HG03520 (cell line): ENCODE data around the gene P3R3URF.

Source experiments
- ATAC-seq: cut with Tn5 transposase; IDR thresholded peaks from one replicate; pipeline ENCODE4 v1.9.1; 2021; ENCODE audit warnings: mild to moderate bottlenecking, moderate library complexity; ENCODE audit not compliant: unreplicated experiment

P3R3URF gene

DNA sequence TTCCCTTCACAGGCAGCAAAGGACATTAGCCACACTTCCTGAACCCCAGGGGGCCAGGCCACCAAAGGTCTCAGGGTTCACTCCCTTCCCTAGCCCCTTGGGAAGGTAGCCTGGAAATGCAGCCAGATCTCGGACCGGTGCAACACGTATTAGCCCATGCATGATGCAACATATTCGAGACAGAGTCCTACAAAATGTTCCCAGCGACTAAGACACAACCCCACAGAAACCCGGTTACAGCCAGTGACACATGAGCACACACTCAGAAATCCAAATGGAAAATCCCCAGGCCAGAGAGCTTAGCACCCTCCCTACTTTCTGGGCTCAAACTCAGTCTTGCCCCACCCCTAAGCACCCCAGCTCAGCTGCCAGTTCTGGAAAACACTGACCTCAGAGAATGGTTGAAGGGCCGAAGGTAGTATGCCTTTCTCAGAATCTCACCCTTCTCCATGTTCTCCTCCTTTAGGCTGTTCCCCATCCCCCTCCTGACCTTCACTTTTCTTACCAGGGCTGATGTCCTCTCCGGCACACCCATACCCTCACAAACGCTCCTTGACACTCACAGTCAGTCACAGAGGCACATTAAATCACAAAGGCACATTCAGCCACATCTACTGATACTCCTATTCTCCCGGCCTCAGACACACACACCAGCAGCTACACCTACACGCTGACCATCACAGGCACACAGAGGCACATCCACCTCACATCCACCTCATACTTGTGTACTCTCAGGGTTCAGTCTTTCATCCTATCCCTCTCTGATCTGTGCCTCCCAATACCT, 1.6 kb downstream of the P3R3URF start, which contains the start of gene TSPAN1:
TSS of gene TSPAN1 (plus strand) at position 640 of the 784 bp plus-strand sequence. CDS start 6,021 bp downstream, outside the sequence.
- no peak for ATAC-seq

DNA sequence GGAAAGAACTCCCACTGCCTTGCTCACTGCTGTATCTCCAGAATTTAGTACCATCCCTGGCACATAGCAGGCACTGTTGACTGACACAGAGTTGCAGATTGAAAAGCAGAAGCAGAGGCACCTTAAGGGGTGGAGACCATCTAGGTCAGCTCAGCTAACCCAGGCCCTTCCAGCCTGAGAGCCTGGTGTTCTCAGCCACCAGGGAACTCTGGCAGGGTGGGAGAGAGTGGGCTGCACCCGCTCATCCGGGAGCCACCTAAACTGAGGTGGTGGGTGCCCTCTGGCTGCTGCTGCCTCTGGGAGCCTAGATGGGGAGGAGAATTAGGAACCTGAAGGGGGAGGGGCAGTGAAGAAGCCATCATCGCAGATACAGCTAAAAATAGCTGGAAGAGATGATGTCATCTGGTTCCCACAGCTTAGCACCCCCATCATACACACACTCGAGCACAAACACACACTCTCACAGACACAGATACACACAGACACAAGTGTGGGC, 2.9 kb downstream of the P3R3URF start:
- no peak for ATAC-seq

DNA sequence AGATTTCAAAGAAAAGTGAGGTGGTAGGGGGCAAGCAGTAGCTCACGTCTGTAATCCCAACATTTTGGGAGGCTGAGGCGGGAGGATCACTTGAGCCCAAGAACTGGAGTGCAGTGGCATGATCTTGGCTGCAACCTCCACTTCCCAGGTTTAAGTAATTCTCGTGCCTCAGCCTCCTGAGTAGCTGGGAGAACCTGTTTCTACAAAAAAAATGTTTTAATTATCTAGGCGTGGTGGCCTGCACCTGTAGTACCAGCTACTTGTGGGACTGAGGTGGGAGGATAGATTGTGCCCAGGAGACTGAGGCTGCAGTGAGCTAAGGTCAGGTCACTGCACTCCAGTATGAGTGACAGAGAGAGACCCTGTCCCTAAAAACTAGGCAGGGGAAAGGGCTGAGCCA, 4.0 kb downstream of the P3R3URF start:
- ATAC-seq, result no peak

DNA sequence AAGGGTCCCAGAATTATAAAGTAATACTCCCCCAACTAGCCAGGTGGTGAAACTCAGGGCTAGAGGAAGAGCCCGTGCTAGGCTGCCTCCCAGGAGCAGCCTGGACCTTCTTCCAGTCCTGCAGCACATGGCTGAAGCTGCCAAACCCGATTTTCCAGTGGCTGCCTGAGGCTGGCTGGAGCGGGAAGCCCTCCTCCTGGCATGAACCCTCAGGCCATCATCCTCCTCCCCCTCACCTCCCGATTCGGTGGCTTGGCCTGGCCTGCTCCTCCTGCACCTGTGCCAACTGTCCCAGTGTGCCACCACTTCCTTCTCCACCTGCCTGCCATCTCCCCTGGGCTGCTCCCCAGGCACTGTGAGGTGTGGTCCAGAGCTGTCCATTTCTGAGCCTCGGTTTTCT, 4.4 kb downstream of the P3R3URF start:
- no peak for ATAC-seq

DNA sequence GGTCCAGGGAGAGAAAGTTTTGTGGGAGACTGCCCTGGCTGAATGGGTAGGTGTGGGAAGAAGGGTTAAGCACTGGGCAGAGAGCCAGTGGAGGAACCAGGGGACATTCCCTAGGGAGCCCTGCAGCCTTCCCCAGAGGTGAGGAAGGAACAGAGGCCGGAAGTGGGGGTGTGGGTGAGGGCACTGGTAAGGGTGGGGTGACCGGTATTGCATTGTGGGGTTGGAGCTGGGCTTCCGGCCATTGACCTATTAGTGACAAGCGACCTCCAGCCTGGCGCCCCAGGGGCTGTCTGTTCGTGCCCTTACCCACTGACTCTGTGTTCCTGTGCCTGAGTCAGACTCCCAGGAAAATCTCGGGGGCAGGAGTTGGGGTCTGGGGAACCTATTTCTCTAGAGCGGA, 4.9 kb downstream of the P3R3URF start:
- no peak for ATAC-seq

DNA sequence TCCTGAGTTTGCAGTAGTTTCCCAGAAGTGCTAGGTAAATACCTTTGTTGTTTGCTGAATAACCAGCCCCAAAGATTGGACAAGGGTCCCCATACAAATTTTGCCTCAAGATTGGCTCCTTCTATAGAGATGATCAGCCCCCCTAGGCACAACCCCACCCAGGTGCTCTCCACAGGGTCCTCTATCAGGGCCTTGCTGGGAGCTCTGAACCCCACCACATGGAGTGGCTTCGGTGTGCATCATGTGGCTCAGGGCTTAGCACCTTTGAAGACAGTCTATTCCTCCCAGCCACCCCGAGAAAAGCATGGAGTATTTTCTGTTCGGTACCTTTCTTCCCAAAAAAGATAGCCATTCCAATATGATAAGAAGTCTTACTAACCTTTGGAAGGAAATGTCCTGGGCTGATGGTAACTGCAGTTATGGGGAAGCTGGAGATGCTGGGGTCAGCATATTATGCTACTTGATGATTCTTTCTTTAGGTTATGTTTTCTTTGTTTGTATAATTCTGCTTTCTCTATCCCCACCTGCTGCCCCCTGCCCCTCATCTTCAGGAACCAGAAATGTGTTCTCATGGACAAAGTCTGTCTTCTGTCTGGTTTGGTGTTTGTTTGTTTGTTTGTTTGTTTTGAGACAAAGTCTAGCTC, 6.4 kb downstream of the P3R3URF start:
- ATAC-seq, result no peak

DNA sequence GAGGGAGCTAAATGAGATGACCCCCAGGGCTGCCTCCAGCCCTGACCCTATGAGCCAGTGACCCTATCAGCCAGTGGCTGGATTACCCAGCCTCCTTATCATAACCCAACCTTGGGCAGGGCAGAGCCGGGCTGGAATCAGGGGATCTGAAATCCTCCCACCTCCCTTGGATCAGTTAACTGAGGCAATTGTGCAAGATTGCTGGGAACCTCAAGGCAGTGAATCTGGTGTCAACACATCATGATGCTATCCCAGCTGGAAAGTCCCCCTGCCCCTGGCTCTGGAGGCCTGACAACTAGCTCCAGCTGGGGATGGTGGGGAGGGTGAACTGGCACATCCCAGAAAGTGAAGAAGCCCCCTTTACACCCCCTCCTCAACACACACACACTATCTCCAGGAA, 7.8 kb downstream of the P3R3URF start:
- no peak for ATAC-seq

DNA sequence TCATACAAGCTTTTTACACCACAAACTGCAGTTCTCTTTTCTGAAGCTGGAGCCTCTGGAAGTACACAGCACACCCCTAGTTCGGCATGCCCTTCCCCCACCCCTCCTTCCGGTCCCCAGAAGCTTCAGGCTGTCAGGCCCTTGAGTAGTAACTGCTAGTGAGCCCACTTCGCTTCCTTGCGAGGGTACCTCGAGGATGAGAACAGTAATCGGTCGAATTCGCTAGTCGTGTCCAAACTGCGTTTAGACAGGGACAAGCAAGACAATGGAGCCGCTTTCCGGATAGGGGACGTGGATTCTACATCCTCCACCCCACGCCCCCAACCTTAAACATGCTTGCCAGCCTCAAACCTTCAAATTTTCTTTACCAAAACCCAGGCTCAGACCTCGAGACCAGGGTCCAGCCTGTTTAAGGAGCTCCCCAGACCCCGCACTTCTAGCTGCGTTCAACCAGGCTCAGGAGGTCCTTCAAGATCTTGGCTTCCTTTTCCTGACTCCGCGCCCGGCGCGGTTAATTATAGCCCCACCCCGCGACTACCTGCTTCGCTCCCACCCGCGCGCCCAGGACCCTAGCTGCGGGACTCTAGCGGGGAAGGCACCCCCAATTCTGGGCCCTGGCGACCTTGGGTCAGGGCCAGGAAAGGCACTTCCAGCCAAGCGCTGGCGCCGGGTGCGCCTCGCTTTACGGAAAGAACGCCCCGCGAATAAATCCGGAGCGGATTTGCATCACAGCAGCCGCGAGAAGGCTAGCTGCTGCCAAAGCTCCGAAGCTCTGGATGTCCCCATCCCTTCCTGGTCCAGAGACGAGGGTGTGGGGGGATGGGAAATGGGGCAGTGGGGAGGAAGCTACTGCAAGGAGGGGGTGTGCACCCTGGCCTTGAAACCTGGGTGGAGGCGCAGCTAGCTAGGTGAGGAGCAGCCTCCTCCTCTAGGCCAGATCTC, 9.5 kb downstream of the P3R3URF start:
- no peak for ATAC-seq

DNA sequence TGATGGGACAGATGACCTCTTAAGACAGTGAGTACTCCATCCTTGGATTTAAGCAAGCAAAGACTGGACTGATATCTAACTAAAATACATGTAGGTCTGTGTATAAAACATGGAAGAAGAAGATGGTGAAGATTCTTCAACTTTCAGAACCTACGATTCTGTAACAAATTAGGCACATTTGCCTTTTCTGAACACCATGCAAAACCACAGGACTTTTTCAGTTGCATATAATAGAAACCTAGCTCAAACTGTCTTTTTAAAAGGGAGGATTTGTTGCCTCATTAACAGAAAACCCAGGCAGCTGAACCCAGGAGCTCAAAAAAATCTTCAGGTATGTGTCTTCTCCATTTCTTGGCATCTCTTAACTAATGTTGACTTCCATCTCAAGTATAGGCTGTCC, 16.1 kb downstream of the P3R3URF start:
- no peak for ATAC-seq

DNA sequence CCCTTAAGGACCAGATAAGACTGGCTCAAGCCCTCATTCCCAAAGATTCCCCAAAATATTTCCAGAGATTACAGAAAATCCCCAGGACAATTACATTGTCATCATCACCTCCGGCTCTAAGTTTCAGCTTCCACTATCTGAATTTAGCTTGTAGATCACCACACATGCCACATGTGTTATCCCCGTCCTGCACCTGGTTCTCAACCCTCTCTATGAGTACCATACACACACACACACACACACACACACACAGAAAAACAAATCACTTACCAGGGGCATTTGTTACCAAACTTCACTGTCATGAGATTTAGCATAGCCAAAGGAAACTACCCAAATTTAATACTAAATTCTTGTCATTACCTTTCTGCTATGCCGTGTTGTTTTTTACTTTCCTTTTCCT, 16.8 kb downstream of the P3R3URF start:
- no peak for ATAC-seq

DNA sequence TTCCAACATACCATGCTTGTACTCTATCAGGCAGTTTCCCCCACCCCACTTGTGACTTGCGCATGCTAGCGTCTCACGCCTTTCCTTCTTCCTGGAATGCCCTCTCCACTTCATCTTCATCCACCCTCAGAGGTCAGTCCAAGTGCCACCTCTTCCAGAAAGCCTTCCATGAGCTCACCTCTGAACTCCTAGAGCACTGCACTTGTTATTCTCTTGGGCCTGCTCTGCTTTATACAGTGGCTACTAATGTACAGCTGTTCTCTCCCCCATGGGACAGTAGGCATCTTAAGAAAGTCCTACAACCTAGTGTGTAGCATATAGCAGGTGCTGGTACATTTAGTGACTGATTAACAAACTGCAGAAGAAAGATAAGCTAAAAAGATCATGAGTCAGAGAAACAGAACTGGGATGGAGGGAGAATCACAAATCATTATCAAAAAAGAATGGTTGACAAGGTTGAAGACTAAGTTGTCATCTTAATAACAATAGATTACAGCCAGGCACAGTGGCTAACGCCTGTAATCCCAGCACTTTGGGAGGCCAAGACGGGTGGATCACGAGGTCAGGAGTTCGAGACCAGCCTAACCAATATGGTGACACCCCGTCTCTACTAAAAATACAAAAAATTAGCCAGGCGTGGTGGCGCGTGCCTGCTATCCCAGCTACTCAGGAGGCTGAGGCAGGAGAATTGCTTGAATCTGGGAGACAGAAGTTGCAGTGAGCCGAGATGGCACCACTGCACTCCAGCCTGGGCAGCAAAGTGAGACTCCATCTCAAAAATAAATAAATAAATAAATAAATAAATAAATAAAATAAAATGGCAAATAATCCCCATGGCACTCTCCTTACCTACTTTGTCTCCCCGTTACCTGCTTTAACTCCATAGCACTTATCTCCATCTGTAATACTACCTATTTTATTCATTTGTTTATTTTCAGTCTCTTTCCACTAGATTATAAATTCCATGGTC, 17.7 kb downstream of the P3R3URF start:
- no peak for ATAC-seq

DNA sequence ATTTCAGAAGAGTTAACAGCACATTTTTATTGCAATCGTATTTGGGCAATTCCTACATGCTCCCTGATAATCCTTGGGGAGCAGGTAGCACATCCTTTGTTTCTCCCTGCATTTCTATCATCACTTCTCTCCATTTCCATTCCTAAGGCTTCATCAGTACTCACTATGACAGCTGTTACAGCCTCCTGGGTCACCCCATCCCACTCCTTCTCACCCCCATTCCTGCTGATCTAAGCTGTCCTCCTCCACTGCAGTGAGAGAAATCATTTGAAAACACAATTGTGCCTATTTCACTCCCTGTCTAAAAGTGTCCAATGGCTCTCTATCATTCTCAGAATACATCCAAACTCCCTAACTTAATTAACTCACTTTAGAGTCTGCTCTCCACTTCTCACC, 18.4 kb downstream of the P3R3URF start:
- no peak for ATAC-seq

DNA sequence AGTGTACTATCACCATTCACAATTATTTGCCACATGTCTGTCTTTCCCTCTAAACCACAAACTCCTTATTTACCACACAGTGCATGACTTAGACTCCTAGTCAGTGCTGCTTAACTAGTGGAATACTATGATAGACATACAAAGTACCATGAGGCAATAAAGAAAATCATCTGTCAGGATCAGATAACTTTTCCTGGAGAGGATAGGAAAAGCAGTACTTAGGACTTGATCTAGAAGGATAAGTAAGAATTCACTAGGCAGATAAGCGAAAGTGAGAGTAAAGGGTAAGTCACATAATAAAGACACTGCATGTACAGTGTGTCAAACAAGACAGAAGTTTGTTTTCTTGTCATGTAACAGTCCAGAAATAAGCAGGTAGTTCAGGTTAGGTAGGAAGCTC, 22.6 kb downstream of the P3R3URF start:
- ATAC-seq, result no peak

DNA sequence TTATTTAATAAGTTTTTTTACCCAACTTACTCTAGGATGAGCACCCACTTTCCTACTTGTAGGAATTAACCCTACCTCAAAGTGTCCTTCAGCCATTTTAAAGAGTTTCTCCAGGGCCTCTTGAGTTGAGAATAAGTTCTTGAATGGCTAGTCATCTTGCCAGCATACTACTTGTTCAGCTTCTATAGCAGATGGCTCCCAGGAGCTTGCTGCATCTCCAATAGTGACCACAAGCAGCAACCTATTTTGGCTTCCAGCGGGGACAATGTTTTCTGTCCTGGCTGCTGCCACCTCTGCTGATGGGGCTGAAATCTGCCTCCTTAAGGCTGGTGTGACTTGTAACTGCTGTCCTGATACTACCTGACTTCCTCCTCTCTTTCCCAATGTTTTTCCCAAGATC, 23.1 kb downstream of the P3R3URF start:
- ATAC-seq, result no peak

DNA sequence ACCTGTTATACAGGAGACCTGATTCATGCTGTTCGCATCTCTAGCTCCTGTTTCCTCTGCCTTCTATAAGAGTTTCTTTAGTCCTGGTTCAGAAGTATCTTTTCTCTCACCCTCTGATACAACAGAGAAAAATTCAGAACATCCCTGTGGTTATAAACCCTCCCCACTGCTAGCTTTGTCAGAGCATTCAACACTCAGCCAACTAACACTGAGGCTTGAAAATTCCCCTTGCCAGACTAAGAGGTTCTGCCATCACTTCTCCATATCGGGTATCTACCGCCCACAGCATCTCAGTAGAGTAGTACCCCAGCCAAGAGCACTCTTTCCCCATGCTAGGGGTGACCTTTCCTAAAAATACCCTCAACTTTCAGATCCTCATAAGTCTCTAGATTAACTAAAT, 24.3 kb downstream of the P3R3URF start:
- ATAC-seq, result no peak

DNA sequence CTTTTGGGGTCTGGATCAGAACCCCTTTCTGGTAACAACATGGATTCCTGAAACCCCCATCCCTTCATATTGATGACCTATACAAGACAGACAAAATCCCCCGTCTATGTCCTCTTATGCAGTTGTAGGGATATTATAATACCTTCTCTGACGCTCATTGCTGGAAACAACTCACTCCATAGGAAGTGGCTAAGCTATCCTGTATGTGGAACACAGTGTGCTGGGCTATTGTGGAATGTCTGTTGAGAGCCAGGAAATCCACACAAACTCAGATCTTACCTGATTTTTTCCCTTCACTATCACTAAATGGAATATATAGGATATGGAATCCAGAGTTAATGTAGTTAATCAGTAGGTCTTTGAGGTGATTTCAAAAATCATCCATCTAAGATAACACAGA, 26.2 kb downstream of the P3R3URF start:
- no peak for ATAC-seq

DNA sequence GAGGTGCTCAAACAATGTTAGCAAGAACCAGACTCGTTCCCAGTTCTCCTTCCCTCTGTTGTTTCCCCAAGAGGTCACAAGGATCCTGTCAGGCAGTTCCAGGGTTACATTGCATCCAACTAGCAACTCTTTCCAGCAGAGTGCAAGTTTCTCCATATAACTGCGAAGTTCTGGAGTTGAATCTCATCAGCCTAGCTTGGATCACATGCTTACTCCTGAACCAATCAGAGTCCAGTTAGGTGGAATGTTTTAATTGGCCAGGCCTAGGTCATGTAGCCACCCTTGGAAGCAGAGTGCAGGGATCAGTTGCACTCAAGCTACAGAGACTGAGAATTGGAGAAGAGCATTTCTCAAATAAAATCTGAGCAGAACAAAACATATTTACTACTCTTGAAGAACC, 28.0 kb downstream of the P3R3URF start:
- no peak for ATAC-seq

DNA sequence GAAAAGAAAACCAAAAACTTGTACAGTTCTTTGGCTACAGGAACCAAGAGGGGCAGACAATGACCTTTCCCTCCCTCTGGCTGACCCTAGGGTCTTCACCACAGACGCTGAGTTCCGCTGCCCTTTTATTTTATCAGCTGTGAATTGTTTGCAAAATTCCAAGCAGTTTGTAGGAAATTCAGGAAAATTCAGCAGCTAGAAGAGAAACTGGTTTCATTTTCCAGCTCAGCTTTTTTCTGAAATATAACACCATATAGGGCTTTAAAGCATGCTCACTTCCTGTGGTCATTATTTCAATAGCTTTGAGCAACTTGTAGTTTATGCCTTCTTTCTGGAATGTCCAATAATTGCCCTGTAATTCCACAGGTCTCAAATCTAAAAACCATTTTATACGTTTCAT, 38.4 kb downstream of the P3R3URF start:
- ATAC-seq, result no peak

DNA sequence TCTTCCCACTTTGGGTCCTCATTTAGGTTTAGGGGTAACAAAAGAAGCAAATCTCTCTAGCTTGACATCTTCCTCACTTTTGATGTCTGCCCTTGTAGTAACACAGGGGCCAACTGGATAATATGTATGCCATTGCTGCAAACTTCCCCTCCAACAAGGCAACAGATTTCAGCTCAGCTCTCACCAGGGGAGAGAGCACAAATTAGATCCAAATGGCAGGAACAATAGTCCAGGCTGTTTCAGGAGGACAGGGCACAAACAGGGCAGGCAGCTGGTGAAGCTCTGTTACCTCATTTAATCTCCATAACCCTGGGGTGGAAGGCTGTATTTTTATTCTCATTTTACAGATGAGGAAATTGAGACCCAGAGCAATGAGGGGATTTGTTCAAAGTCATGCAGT, 39.6 kb downstream of the P3R3URF start:
- ATAC-seq, result no peak

DNA sequence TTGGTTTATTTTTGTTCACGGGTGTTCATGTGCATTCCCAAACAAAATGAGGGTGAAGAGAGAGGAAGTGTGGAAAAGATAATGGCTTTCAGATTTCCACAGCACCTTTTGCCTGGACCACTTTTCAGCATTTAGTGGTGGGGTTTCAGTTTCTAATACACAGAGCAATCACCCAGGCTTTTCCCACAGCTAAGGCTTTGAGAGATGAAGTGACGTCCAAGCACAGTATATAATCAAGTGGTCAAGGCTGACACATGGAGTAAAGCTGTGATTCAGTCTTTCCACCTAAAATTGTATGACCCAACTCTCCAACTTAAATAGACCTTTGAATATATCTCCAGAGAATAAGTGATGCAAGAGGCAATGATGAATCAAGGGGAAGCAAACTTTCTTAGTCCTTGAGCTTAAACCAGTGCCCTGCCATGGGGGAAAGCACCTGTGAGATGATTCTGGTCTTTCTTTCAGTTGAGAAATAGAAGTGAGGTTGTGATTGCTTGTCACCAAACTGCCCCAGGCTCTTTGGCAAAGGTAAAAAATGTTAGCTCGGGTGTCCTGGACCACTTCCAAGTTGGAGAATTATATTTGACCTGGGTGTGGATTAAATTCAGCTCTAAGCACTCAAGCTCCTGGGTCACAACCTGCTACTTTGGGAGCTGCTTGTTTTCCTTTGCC, 41.5 kb downstream of the P3R3URF start:
- no peak for ATAC-seq
